Measurements from ENCODE around the gene SYS1.

DNA sequence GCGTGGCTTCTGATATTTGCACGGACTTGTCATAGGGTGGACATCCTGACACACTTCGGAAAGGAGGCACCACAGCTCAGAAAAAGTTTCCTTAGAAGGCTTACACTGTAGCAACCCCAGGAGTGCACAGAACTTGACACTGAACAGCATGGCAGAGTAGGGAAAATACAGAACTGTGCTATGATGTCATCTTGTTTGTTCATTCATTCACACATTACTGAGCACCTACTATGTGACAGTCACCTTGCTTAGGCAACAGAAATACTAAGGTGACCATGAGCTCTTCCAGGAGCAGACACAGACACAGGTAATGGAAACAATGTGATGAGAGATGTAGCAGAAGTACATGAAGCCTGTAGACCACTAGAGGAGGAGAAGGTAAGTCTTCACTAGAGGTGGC lies 50.5 kb downstream of the SYS1 start:
- TF ChIP-seq, protein P1, sequence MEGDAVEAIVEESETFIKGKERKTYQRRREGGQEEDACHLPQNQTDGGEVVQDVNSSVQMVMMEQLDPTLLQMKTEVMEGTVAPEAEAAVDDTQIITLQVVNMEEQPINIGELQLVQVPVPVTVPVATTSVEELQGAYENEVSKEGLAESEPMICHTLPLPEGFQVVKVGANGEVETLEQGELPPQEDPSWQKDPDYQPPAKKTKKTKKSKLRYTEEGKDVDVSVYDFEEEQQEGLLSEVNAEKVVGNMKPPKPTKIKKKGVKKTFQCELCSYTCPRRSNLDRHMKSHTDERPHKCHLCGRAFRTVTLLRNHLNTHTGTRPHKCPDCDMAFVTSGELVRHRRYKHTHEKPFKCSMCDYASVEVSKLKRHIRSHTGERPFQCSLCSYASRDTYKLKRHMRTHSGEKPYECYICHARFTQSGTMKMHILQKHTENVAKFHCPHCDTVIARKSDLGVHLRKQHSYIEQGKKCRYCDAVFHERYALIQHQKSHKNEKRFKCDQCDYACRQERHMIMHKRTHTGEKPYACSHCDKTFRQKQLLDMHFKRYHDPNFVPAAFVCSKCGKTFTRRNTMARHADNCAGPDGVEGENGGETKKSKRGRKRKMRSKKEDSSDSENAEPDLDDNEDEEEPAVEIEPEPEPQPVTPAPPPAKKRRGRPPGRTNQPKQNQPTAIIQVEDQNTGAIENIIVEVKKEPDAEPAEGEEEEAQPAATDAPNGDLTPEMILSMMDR (IDR thresholded peaks at IDR 0.05), result no peak
- no peak for TF ChIP-seq ZFX (IDR thresholded peaks at IDR 0.05; ENCODE audit: borderline replicate concordance)

Measured in 22Rv1 (cell line).